CD4-positive, alpha-beta T cell treated with Interleukin-21 for 1 hour (primary cell): Measurements from ENCODE around the gene SEC16A.
"Not testable (repeated sequence)": the region's sequence is repeated elsewhere in the genome, so short reads cannot be mapped to it uniquely, and the experiment has no call there.

Experiments
- DNase-seq: peaks from one replicate; pipeline ENCODE4 v3.0.0-alpha.2; 2020

The SEC16A gene

GRCh38 chr9:136437430-136437829, 45.4 kb downstream of the SEC16A start:
- DNase-seq, result no peak

DNA sequence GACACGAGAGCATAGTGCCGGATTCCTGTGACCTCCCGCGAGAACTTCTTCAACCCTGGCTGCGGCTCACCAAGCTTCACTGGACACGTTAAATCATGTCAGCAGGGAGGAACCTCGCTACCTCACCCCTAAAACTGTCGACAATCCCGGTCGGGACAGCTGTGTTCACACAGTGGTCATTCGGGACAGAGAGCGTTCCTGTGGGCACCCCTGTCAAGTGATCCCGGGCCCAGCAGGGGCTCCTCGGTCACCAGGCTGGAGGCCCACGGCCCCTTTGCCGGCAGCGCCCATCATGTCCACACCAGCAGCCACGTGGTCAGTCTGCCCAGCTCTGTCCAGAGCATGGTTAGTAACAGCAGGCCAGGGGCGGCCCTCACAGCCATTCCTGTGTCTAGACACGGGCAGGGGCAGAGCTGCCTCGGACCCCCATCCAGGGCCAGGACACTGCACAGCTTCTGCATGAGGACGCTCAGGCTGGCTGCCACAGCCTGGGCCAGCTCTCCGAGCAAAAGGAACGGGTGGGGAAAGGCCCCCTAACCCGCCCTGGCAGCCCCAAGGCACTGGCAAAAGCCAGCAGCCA, 46.7 kb downstream of the SEC16A start:
- DNase-seq, result no peak

GRCh38 chr9:136434580-136435169, 48.2 kb downstream of the SEC16A start:
- DNase-seq, result no peak

- DNase-seq, result no peak
These were observed 48.8 kb downstream of the SEC16A start for GRCh38 chr9:136433849-136434579.

DNA sequence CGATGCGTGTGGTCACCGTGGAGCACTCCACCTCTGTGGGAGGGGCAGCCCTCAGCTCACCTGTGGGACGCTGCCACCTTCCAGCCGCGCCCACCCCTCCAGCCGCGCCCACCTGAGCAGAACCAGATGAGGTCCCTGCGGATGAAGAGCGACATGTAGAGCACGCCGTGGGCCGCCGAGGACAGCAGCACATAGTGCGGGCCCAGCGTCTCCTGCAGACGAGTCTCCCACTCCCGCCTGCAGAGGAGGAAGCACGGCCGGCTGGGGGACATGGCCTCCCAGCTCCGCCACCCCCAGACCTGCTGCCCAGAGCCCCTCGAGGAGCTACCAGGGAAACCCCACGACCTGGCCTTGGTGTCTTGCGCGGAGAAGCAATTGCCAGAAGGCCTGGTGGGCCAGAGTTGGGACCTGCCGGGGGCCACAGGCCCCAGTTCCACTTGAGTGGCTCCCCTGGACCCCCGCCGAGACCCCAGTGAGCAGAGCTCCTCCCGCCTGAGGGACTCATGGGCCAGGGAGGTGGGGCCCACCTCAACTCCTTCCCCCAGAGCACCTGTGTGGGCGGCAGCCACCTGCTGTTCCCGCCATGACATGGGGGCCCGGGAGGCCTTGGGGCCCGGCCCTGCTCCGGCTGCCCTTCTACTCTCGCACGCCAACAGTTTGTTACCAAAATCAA, 49.7 kb downstream of the SEC16A start:
- no peak for DNase-seq

DNA sequence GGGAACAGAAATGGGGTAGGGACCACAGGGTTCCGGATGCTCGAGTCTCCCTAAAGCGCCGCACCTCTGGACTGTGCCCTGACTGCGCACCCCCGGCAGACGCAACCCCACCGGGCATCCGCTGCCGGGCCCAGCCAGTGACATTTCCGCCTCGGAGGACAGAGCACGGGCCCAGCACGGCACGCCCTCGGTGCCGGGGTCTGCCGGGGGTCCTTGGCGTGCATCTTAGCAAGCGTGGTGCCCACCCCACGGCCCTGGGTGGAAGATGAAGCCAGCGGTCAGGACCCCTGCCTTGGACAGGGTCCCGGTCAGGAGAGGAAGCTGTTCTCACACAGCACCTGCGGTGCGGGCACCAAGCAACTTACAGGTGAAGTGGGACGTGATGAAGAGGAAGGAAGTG, 50.2 kb downstream of the SEC16A start:
- no peak for DNase-seq

GRCh38 chr9:136431782-136432350, 51.0 kb downstream of the SEC16A start:
- DNase-seq, result no peak

DNA sequence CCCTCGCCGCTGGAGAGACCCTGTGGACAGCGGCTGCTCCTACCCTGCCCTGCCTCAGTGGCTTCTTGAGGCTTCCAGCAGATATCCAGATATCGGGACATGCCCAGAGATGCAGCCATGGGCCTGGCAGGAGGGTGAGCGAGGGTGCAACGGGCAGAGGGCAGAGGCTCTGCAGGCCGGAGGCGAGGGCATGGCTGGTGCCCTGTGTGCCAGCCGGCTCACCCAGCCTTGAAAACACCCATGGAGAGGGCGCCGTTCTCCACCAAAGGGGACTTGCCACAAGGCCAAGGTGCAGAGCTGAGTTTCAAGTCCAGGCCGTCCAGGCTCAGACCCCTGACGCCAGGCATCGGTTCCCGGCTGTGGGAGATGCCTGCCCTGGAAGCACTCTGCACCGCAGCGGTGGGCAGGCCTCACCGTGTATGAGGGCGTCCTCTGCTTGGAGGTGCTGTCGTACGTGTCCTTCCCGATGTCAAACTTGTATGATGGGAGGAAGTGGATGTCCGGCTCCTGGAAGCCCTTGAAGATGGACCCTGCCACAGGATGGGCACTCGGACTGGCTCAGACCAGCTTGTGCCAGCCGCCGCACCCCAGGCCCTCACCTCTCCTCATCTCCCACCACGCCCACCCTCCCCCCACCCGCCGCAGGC, 52.1 kb downstream of the SEC16A start:
- DNase-seq, result no peak

- no peak for DNase-seq
These were observed 53.0 kb downstream of the SEC16A start for GRCh38 chr9:136429683-136430491.

DNA sequence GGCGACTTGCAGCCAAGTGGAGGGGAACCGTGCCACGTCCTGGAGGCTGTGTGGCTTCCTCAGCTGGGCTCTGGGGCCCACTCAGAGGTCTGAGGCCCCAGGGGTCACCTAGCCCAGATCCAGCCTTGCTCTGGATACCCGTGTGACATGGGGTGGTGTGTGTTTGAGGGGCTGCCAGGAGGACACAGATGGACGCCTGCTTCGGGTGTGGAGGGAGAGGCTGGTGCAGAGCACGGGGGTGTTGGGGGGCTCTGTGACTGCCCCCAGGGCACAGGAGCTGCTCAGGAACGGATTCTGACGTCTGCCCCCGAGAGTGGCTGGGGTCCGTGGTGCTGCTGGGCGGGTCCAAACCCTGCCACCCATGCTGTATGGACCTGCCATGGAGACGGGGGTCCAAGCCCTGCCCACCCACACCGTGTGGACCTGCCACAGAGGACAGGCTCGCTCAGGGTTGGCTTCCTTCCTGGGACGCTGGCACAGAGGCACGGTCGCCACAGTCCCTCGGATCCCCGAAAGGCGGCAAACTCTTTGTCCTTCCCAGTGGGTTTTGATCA, 53.7 kb downstream of the SEC16A start:
- no peak for DNase-seq

DNA sequence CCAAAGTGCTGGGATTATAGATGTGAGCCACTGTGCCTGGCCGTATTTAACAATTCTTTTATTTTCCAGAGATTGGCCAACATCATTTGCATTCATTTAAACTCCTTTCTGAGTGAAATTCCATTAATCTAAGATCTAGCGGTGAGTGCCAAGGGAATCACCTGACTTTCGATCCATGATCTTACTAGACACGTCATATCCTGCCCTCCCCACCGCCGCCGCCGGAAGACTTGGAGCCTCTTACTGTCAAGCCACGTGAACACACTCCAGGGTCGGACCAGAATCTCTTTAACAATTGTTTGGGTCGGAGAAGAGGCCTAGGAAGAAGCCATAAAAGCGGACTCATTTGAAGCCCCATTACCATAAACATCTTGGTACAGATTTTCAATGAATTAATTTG, 56.1 kb downstream of the SEC16A start:
- DNase-seq, result no peak

DNA sequence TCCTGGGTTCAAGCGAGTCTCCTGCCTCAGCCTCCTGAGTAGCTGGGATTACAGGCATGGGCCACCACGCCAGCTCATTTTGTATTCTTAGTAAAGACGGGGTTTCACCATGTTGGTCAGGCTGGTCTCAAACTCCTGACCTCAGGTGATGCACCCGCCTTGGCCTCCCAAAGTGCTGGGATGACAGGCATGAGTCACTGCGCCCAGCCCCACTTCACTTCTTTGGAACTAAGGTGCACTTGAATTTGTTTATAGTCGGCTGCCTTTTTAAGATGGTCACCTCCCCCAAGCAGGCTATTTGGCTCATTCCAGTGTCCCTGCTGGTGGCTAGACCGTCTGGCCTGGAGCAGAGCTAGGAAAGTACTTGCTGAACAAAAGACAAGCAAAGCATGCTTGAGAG, 57.5 kb downstream of the SEC16A start:
- DNase-seq, result not testable (repeated sequence)

DNA sequence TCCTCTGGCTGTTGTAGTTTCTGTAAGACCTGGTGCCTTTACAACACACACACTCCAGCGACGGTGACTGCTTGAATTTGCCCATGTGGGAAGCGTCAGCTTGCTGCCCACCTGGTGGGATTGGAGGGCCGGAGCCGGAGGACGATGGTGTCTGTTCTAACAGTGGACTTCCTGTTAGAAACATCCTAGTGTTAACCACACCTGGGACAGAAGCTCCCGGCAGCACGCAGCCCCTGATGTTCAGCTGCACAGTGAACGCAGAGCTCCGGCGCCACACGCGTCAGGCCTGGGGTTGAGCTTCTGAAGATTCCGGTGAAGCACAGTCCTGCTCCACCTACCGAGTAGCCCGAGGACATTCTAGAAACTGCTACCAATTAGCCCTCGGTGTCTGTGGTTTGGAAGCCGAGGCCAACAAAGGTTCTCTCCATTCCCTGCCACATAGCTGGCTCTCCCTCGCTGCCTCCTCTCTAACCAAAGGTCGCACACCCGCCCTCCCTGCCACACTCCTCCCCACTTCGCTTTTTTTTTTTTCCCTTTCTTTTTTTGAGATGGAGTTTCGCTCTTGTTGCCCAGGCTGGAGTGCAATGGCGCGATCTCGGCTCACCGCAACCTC, 58.0 kb downstream of the SEC16A start:
- no peak for DNase-seq

DNA sequence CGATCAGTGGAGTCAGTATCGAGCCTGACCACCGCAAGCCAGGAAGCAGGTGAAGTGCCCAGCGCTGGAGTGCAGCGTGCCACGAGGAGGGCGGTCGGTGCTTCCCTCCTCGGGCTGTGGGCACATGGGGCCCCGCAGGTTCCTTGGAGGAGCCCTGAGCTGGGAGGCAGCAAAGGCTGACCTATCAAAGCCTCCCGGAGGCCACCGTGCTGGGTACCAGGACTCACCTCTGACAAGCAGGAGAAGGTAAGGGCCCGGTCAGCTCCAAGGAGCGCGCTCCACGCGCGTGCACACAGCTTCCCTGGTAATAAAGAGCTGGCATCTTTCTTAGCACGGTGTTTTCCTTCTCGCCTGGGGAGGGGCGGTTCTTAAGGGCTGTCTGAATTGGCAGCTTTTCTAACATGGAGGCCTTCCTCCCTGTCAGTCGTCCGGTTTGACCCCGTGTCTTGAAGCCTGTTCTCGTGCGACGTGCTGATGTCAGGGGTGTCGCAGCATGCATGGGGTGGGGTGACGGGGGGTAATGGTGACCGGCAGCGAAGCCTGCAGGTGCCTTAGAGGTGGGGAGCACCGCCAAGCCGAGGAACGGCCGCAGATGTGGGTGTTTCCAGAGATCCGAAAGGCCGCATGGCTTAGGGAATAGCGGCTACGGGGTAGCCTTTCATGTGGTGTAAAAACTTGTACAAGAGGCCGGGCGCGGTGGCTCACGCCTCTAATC, 59.3 kb downstream of the SEC16A start:
- DNase-seq, result no peak

DNA sequence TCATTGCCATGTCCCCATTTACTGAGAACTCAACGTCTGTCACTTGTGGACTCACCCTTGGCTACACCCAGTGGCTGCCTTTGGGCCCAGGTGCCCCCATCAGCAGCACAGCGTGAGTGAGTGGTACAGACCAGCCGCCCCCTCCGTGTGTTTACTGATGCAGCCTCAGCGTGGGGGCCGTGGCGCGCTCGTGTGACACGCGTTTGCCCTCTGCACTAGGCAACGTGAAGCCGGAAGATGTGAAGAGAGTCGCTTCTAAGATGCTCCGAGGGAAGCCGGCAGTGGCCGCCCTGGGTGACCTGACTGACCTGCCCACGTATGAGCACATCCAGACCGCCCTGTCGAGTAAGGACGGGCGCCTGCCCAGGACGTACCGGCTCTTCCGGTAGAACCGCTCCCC, 60.0 kb downstream of the SEC16A start:
- DNase-seq, result no peak

DNA sequence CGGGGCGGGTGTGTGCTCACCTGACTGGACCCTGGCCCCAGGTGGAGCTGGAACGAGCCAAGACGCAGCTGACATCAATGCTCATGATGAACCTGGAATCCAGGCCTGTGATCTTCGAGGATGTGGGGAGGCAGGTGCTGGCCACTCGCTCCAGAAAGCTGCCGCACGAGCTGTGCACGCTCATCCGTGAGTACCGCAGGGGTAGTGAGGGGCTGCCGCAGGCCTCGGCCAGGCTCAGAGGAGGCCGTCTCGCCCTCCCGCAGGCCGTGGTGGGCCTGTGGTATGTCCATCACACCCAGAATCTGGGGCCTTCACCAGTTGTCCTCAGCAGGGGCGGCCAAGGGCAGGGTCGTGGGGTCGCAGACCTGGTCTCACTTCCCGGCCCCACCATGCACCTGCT, 61.0 kb downstream of the SEC16A start:
- no peak for DNase-seq

- no peak for DNase-seq
These were observed 63.8 kb downstream of the SEC16A start for GRCh38 chr9:136419092-136419420.

DNA sequence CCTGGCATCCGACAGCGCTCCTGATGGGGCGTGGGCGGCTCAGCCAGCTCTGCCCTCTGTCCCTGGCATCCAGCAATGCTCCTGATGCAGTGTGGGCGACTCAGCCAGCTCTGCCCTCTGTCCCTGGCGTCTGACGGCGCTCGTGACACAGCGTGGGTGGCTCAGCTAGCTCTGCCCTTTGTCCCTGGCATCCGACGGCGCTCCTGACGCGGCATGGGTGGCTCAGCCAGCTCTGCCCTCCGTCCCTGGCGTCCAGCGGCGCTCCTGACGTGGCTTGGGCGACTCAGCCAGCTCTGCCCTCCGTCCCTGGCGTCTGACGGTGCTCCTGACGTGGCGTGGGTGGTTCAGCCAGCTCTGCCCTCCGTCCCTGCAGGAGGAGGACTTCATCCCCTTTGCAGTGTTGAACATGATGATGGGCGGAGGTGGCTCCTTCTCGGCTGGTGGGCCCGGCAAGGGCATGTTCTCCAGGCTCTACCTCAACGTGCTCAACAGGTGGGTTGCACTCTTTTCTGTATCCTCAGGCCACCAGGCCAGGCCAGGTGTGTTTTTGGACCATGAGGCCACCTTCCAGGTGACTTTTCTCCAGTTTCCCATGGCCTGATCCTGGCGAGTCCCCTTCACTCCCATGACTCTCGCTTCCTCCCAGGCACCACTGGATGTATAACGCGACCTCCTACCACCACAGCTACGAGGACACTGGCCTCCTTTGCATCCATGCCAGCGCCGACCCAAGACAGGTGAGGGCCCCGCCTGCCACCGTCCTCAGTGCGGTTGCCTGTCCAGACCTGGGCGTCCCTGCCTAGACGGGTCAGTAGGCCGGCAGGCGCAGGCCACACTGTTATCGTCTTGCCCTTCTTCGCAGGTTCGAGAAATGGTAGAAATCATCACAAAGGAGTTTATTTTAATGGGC, 64.4 kb downstream of the SEC16A start:
- DNase-seq, result no peak

DNA sequence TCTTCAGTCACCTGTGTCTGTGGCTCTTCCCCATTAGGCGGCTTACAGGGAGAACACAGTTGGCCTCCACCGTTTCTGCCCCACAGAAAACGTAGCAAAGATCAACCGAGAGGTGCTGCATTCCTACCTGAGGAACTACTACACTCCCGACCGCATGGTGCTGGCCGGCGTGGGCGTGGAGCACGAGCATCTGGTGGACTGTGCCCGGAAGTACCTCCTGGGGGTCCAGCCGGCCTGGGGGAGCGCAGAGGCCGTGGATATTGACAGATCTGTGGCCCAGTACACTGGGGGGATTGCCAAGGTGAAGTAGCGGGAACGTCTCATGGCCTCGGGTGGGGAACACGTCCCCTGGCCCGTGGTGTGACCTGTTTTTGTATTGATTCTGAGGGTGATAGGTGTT, 65.9 kb downstream of the SEC16A start:
- no peak for DNase-seq

DNA sequence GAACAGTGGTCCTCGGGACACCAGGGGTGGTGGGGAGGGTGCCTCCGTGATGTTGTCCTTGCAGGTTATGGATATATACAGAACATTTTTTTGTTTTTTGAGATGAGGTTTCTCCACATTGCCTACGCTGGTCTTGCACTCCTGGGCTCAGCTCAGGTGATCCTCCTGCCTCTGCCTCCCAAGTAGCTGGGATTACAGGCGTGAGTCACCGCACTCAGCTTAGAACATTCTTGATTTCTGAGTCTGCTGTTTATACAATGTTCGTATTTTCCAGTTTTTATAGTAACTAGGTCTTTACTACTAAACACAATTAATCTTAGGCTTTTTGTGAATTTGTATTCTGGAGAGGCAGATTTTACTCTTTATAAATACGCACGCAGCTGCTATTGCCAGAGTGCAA, 66.4 kb downstream of the SEC16A start:
- no peak for DNase-seq
